Endothelial cell of umbilical vein (primary cell): ENCODE results near the gene SFTPB. TPM values are rescaled to one million over a fixed set of nuclear protein-coding genes. Genes with fewer than 3 reads are reported as not detected.

Experiments
- BruUV-seq: library from RNA; stranded (reverse); fragments of 400-500 nt; replicated peaks from 2 replicates; lab custom pipeline; 2021; lab: Mats Ljungman, UMichigan
- CTCF ChIA-PET: fragments of 300-600, 350-600 bp; sonication (Branson Sonifier 250); formaldehyde crosslinking; loops from one replicate; lab custom pipeline; 2021; ENCODE audit warnings: antibody characterized with exemption, inconsistent platforms; lab: Charles Lee
- POLR2A ChIA-PET: fragments of 300-600, 350-600 bp; sonication (Branson Sonifier 250); formaldehyde crosslinking; loops from one replicate; lab custom pipeline; 2021; ENCODE audit warnings: antibody characterized with exemption, inconsistent platforms; lab: Charles Lee
- DNase-seq: peaks from one replicate; pipeline ENCODE4 v3.0.0-alpha.2; 2011; ENCODE audit warnings: low read depth, low spot score
- FAIRE-seq: peaks from 2 replicates; lab custom pipeline; 2011; peaks lifted over from hg19 to GRCh38; lab: Jason Lieb, UNC
- H2AFZ ChIP-seq: 2 replicates; pipeline ENCODE4 v1.6.0; 2012; ENCODE audit warnings: low read depth, low read length, control low read depth, inconsistent platforms
- H3K27ac ChIP-seq: 2 replicates; pipeline ENCODE4 v1.5.1; 2011; ENCODE audit warnings: low read depth, mild to moderate bottlenecking, control low read depth, low read length, moderate library complexity; ENCODE audit not compliant: insufficient read depth
- H3K27me3 ChIP-seq, 2 experiments: 2 replicates each; pipeline versions ENCODE4 v1.6.0 to v1.6.1; 2011; ENCODE audit warnings: low read length in 2 of 2, mixed read lengths in 1 of 2; ENCODE audit not compliant: control insufficient read depth in 2 of 2, insufficient read depth in 2 of 2
- H3K36me3 ChIP-seq, 2 experiments: 2 replicates in 1 of 2; 3 replicates in 1 of 2; pipeline ENCODE4 v1.5.1; 2011; ENCODE audit warnings: low read length in 2 of 2, mild to moderate bottlenecking in 1 of 2, moderate library complexity in 1 of 2; ENCODE audit not compliant: control insufficient read depth in 2 of 2, insufficient read depth in 2 of 2; ENCODE audit errors: extremely low read depth in 1 of 2
- H3K4me1 ChIP-seq: 3 replicates; pipeline ENCODE4 v1.5.1; 2011; ENCODE audit warnings: mild to moderate bottlenecking, low read length; ENCODE audit not compliant: control insufficient read depth, insufficient read depth; ENCODE audit errors: extremely low read depth
- H3K4me2 ChIP-seq: 2 replicates; pipeline ENCODE4 v1.6.1; 2011; ENCODE audit warnings: low read length, control low read depth, mixed read lengths; ENCODE audit not compliant: insufficient read depth
- H3K4me3 ChIP-seq, 3 experiments: fragments of 200-600 bp in 1 of 3; sonication (generic), shearing (Covaris generic) in 1 of 3; replicated peaks in 1 of 3; 2 replicates each; pipeline ENCODE4 v1.5.1; 2011 to 2016; ENCODE audit warnings: control low read depth in 3 of 3, low read length in 3 of 3, mild to moderate bottlenecking in 2 of 3, inconsistent platforms in 1 of 3, low read depth in 1 of 3, moderate library complexity in 1 of 3; ENCODE audit not compliant: insufficient read depth in 1 of 3
- H3K79me2 ChIP-seq: 2 replicates; pipeline ENCODE4 v1.6.0; 2012; ENCODE audit warnings: low read length, inconsistent platforms; ENCODE audit not compliant: control insufficient read depth, insufficient read depth
- H3K9ac ChIP-seq: replicated peaks from 2 replicates; pipeline ENCODE3; 2011; ENCODE audit warnings: low read length, control low read depth; ENCODE audit not compliant: insufficient read depth; ENCODE audit errors: extremely low read depth
- H3K9me1 ChIP-seq: replicated peaks from 3 replicates; pipeline ENCODE4 v1.6.0; 2011; ENCODE audit warnings: mild to moderate bottlenecking, low read length; ENCODE audit not compliant: control insufficient read depth, insufficient read depth; ENCODE audit errors: extremely low read depth
- H3K9me3 ChIP-seq: replicated peaks from 2 replicates; pipeline ENCODE4 v1.5.1; 2012; ENCODE audit warnings: low read length, inconsistent platforms; ENCODE audit not compliant: control insufficient read depth, insufficient read depth
- H4K20me1 ChIP-seq: replicated peaks from 2 replicates; pipeline ENCODE3; 2011; ENCODE audit warnings: mild to moderate bottlenecking, low read length; ENCODE audit not compliant: control insufficient read depth, insufficient read depth; ENCODE audit errors: extremely low read depth
- EZH2 ChIP-seq: IDR thresholded peaks from 2 replicates; pipeline ENCODE4 v1.6.1; 2012; ENCODE audit warnings: borderline replicate concordance, low read depth, mild to moderate bottlenecking, moderate library complexity, low read length, inconsistent platforms; ENCODE audit not compliant: severe bottlenecking
- FOS ChIP-seq: IDR thresholded peaks from 2 replicates; pipeline ENCODE4 v1.6.1; 2011; ENCODE audit warnings: mild to moderate bottlenecking, low read length, moderate library complexity, borderline replicate concordance; ENCODE audit not compliant: insufficient read depth
- GATA2 ChIP-seq: IDR thresholded peaks from 2 replicates; pipeline ENCODE4 v1.7.0; 2011; ENCODE audit warnings: low read depth, mild to moderate bottlenecking, moderate library complexity, mixed read lengths, low read length; ENCODE audit not compliant: insufficient read length, insufficient read depth
- JUN ChIP-seq: IDR thresholded peaks from 2 replicates; pipeline ENCODE4 v1.6.1; 2011; ENCODE audit warnings: borderline replicate concordance, low read depth; ENCODE audit not compliant: insufficient read length, insufficient read depth
- MYC ChIP-seq: IDR thresholded peaks from one replicate; pipeline ENCODE4 v1.6.1; 2011; ENCODE audit warnings: mild to moderate bottlenecking, low read depth, low read length
- POLR2A ChIP-seq: IDR thresholded peaks from 2 replicates; pipeline ENCODE4 v1.6.1; 2012; ENCODE audit warnings: low read depth, mild to moderate bottlenecking, control low read depth, low read length
- POLR2AphosphoS5 ChIP-seq: IDR thresholded peaks from 2 replicates; pipeline ENCODE4 v1.6.1; 2012; ENCODE audit warnings: low read depth, mild to moderate bottlenecking, control low read depth, low read length, moderate library complexity; ENCODE audit not compliant: insufficient read depth
- dilution Hi-C: fragments of 300-500 bp; cut with MboI; formaldehyde crosslinking; loops from one replicate; pipeline ENCODE4 v1.15.0; 2019; ENCODE audit warnings: low sequenced_read_pairs; ENCODE audit not compliant: extremely low pct_ligation_motif_present
- intact Hi-C: fragments of 100-400 bp; cut with micrococcal nuclease; formaldehyde crosslinking; loops from one replicate; pipeline ENCODE4 v1.10.0; 2022
- polyA plus RNA-seq, 4 experiments: library from polyadenylated mRNA; depleted of rRNA in 3 of 4; stranded (reverse) in 3 of 4; unstranded in 1 of 4; fragments of >200 nt; gene quantifications; 2 replicates each; pipeline versions ENCODE4 v1.2.1 to v1.2.3, GENCODE V29; 2011 to 2012; ENCODE audit warnings: missing spikeins in 1 of 4
- total RNA-seq: library from RNA; stranded (reverse); gene quantifications from 2 replicates; pipeline ENCODE4 v1.2.3, GENCODE V29; 2021
- TF ChIP-seq, protein P1 (sequence below): IDR thresholded peaks from 2 replicates; pipeline ENCODE4 v1.6.1; 2011; ENCODE audit not compliant: insufficient read depth, insufficient read length
- TF ChIP-seq, protein P2 (sequence below), 2 donors: IDR thresholded peaks; 1 replicate in 1 of 2; 2 replicates in 1 of 2; pipeline ENCODE4 v1.5.1; 2011; ENCODE audit warnings: low read length in 2 of 2, mild to moderate bottlenecking in 2 of 2, moderate library complexity in 2 of 2, control low read depth in 1 of 2, inconsistent platforms in 1 of 2, low read depth in 1 of 2; ENCODE audit not compliant: insufficient read depth in 1 of 2; ENCODE audit errors: extremely low read depth in 1 of 2

SFTPB gene
- total and polyA plus RNA-seq, 2 donors (not counting 3 experiments of a cell fraction or from before 2014, with no cell fraction given), result not detected

- Histone ChIP-seq H3K36me3 (peaks cover 24 to 36% of the 10 kb centered on the region in 2 experiments), H3K9ac (no peak overlapping the region), H3K4me1 (no peaks in the 10 kb centered on the region), H3K4me3 (no peak overlapping the region), H3K27me3 (no peaks in the 10 kb centered on the region), H2AFZ (no peak overlapping the region), H4K20me1 (no peaks in the 10 kb centered on the region), H3K9me1 (no peaks in the 10 kb centered on the region), H3K4me2 (no peak overlapping the region), H3K79me2 (peaks cover 24% of the 10 kb centered on the region), H3K27ac (no peak overlapping the region), H3K9me3 (no peaks in the 10 kb centered on the region)
- FAIRE-seq (no peak), DNase-seq (no peak)
- ChIA-PET POLR2A (no interaction called here), CTCF (interaction anchor here (8.8 kb wide), 1 partner anchor 11 kb away, joined by 74 read pairs; no protein-coding TSS in a partner anchor)
- dilution Hi-C loops (no loop called here), intact Hi-C loops (no loop called here)
- TF ChIP-seq, protein P1, sequence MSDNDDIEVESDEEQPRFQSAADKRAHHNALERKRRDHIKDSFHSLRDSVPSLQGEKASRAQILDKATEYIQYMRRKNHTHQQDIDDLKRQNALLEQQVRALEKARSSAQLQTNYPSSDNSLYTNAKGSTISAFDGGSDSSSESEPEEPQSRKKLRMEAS, result no peak
- TF ChIP-seq FOS (no peak), POLR2AphosphoS5 (no peak), JUN (no peak), MYC (no peak), EZH2 (no peak), GATA2 (no peak), POLR2A (no peak)
- TF ChIP-seq, protein P2, sequence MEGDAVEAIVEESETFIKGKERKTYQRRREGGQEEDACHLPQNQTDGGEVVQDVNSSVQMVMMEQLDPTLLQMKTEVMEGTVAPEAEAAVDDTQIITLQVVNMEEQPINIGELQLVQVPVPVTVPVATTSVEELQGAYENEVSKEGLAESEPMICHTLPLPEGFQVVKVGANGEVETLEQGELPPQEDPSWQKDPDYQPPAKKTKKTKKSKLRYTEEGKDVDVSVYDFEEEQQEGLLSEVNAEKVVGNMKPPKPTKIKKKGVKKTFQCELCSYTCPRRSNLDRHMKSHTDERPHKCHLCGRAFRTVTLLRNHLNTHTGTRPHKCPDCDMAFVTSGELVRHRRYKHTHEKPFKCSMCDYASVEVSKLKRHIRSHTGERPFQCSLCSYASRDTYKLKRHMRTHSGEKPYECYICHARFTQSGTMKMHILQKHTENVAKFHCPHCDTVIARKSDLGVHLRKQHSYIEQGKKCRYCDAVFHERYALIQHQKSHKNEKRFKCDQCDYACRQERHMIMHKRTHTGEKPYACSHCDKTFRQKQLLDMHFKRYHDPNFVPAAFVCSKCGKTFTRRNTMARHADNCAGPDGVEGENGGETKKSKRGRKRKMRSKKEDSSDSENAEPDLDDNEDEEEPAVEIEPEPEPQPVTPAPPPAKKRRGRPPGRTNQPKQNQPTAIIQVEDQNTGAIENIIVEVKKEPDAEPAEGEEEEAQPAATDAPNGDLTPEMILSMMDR (IDR thresholded peaks at IDR 0.05; ENCODE audit: extremely low read depth in 1 of 2, insufficient read depth in 1 of 2, low read depth in 1 of 2, low read length in 2 of 2), result no peak
- no TSS peak for BruUV-seq
Observed at GRCh38 chr2:85623991-85624390, 44.0 kb downstream of the SFTPB start.
